A549 (cell line): Measurements from ENCODE around the gene FOXD3. TPM values are rescaled to one million over a fixed set of nuclear protein-coding genes. Genes with fewer than 3 reads are reported as not detected.

Experiments used
- ATAC-seq, 2 experiments: fragments of 200-7000 bp in 1 of 2; fragments of >200 bp in 1 of 2; cut with Nextera tagmentation in 1 of 2; cut with Tn5 transposase in 1 of 2; 3 replicates each; pipeline versions ENCODE4 v1.8.0 to v1.9.1; 2018 to 2020; ENCODE audit warnings: mild to moderate bottlenecking in 1 of 2, moderate library complexity in 1 of 2
- CTCF ChIA-PET: fragments of 300-600 bp; sonication (Branson Sonifier 250); formaldehyde crosslinking; extraction: SDS; loops from one replicate; lab custom pipeline; 2021; ENCODE audit warnings: antibody characterized with exemption, inconsistent platforms; lab: Yijun Ruan, JAX
- POLR2A ChIA-PET: fragments of 350-600 bp; formaldehyde crosslinking; extraction: SDS; loops from one replicate; lab custom pipeline; 2021; ENCODE audit warnings: antibody characterized with exemption, inconsistent platforms; lab: Yijun Ruan, JAX
- DNase-seq, 2 experiments: peaks; one replicate each; pipeline versions ENCODE4 v3.0.0 to v3.0.0-alpha.2; 2011 to 2016; ENCODE audit warnings: low read depth in 1 of 2, low spot score in 1 of 2
- FAIRE-seq: peaks from 2 replicates; lab custom pipeline; 2011; peaks lifted over from hg19 to GRCh38; lab: Jason Lieb, UNC
- H3K27ac ChIP-seq, 2 experiments: fragments of >200 bp; sonication (Bioruptor Twin); formaldehyde crosslinking; 3 replicates each; pipeline ENCODE4 v1.5.1; 2016 to 2017
- H3K4me1 ChIP-seq: fragments of >200 bp; sonication (Bioruptor Twin); formaldehyde crosslinking; 3 replicates; pipeline ENCODE4 v1.6.1; 2016
- H3K4me2 ChIP-seq: fragments of >200 bp; sonication (Bioruptor Twin); formaldehyde crosslinking; 3 replicates; pipeline ENCODE4 v1.6.1; 2016
- H3K4me3 ChIP-seq: fragments of >200 bp; sonication (Bioruptor Twin); formaldehyde crosslinking; 3 replicates; pipeline ENCODE4 v1.5.1; 2016
- H3K9me3 ChIP-seq: fragments of >200 bp; sonication (Bioruptor Twin); formaldehyde crosslinking; 3 replicates; pipeline ENCODE4 v1.6.1; 2016
- CEBPB ChIP-seq, 2 experiments: fragments of >200 bp in 1 of 2; sonication (Bioruptor Twin) in 1 of 2; formaldehyde crosslinking in 1 of 2; IDR thresholded peaks; 2 replicates each; pipeline ENCODE4 v1.6.1; 2012 to 2016
- CHD4 ChIP-seq: fragments of 200-600 bp; sonication (generic); IDR thresholded peaks from 2 replicates; pipeline ENCODE4 v1.6.1; 2016; ENCODE audit warnings: antibody characterized with exemption, mild to moderate bottlenecking, borderline replicate concordance
- EP300 ChIP-seq, 2 experiments: fragments of >200 bp; sonication (Bioruptor Twin); formaldehyde crosslinking; IDR thresholded peaks; 2 replicates in 1 of 2; 3 replicates in 1 of 2; pipeline ENCODE4 v1.6.1; 2016 to 2017
- ESRRA ChIP-seq: fragments of 150-350 bp; IDR thresholded peaks from 2 replicates; pipeline ENCODE4 v1.6.1; 2014; ENCODE audit warnings: mild to moderate bottlenecking, low read length, borderline replicate concordance
- FOSL2 ChIP-seq, 2 experiments: fragments of 450-650 bp in 1 of 2; fragments of >200 bp in 1 of 2; sonication (Bioruptor Twin) in 1 of 2; formaldehyde crosslinking; IDR thresholded peaks; 2 replicates each; pipeline versions ENCODE4 v1.5.0 to v1.6.1; 2016 to 2020; ENCODE audit warnings: mild to moderate bottlenecking in 1 of 2, moderate library complexity in 1 of 2
- GATA3 ChIP-seq: IDR thresholded peaks from 2 replicates; pipeline ENCODE4 v1.6.1; 2012; ENCODE audit warnings: borderline replicate concordance
- HDAC2 ChIP-seq: fragments of 200-600 bp; sonication (generic); IDR thresholded peaks from 2 replicates; pipeline ENCODE4 v1.6.1; 2016
- HEYL ChIP-seq: fragments of 250-450 bp; sonication (Bioruptor Pico); IDR thresholded peaks from 2 replicates; pipeline ENCODE4 v1.8.0; 2021; ENCODE audit warnings: mild to moderate bottlenecking, moderate library complexity
- KDM1A ChIP-seq: fragments of 200-600 bp; sonication (generic); IDR thresholded peaks from 2 replicates; pipeline ENCODE4 v1.6.1; 2016; ENCODE audit warnings: low read depth, mild to moderate bottlenecking
- MYC ChIP-seq: IDR thresholded peaks from 2 replicates; pipeline ENCODE4 v1.6.1; 2012; ENCODE audit warnings: mild to moderate bottlenecking, inconsistent platforms, low read length, improper control_type of control experiment, borderline replicate concordance
- PHF8 ChIP-seq: fragments of 200-600 bp; sonication (generic); IDR thresholded peaks from 2 replicates; pipeline ENCODE4 v1.6.1; 2016; ENCODE audit warnings: low read depth, mild to moderate bottlenecking, antibody characterized with exemption, moderate library complexity, borderline replicate concordance
- POLR2AphosphoS2 ChIP-seq: conservative IDR thresholded peaks from 2 replicates; pipeline ENCODE4 v1.6.1; 2012; ENCODE audit warnings: low read length, improper control_type of control experiment, inconsistent platforms
- RAD21 ChIP-seq, 2 experiments: fragments of >200 bp in 1 of 2; sonication (Bioruptor Twin) in 1 of 2; formaldehyde crosslinking in 1 of 2; IDR thresholded peaks in 1 of 2; conservative IDR thresholded peaks in 1 of 2; 2 replicates in 1 of 2; 3 replicates in 1 of 2; pipeline ENCODE4 v1.6.1; 2012 to 2018; ENCODE audit warnings: inconsistent platforms in 1 of 2
- RARB ChIP-seq: fragments of 250-450 bp; sonication (Bioruptor Pico); IDR thresholded peaks from 2 replicates; pipeline ENCODE4 v1.8.0; 2021; ENCODE audit warnings: mild to moderate bottlenecking, moderate library complexity
- RCOR1 ChIP-seq: fragments of 150-350 bp; IDR thresholded peaks from 2 replicates; pipeline ENCODE4 v1.6.1; 2014; ENCODE audit warnings: antibody characterized with exemption, low read length, low read depth
- TFCP2L1 ChIP-seq: fragments of 250-450 bp; sonication (Bioruptor Pico); IDR thresholded peaks from 2 replicates; pipeline ENCODE4 v1.5.0; 2021; ENCODE audit warnings: mild to moderate bottlenecking
- ZC3H11A ChIP-seq: fragments of 450-650 bp; IDR thresholded peaks from 2 replicates; pipeline ENCODE4 v1.6.1; 2014; ENCODE audit warnings: antibody characterized with exemption, mild to moderate bottlenecking
- WGBS: methylation state at CpG from one replicate; pipeline ENCODE4 v1.1.6; 2017; ENCODE audit errors: missing lambda C conversion rate; 5-methylcytosine and 5-hydroxymethylcytosine counted together
- polyA plus RNA-seq, 4 experiments: library from polyadenylated mRNA; depleted of rRNA in 3 of 4; stranded (reverse); fragments of >200 nt; fragmentation: RNase III in 1 of 4; extraction: RNeasy Plus Mini Kit Qiagen cat#74134 plus additional on column Dnase treatment in 1 of 4; gene quantifications; 2 replicates in 3 of 4; 3 replicates in 1 of 4; pipeline ENCODE4 v1.2.3, GENCODE V29; 2011 to 2017
- TF ChIP-seq, protein P1 (sequence below): fragments of >200 bp; sonication (Bioruptor Twin); formaldehyde crosslinking; IDR thresholded peaks from 2 replicates; pipeline ENCODE4 v1.6.1; 2016
- TF ChIP-seq, protein P2 (sequence below): fragments of 250-450 bp; sonication (Bioruptor Pico); IDR thresholded peaks from 2 replicates; pipeline ENCODE4 v1.5.0; 2020; ENCODE audit warnings: low read depth, mild to moderate bottlenecking, moderate library complexity
- TF ChIP-seq, protein P3 (sequence below): fragments of >200 bp; sonication (Bioruptor Twin); formaldehyde crosslinking; IDR thresholded peaks from 3 replicates; pipeline ENCODE4 v1.6.1; 2016
- TF ChIP-seq, protein P4 (sequence below): fragments of 150-350 bp; IDR thresholded peaks from 2 replicates; pipeline ENCODE4 v1.6.1; 2014; ENCODE audit warnings: low read depth, mild to moderate bottlenecking, low read length
- TF ChIP-seq, protein P5 (sequence below): fragments of 450-650 bp; IDR thresholded peaks from 2 replicates; pipeline ENCODE4 v1.6.1; 2014; ENCODE audit warnings: antibody characterized with exemption

The FOXD3 gene
- polyA plus RNA-seq, 2 of the 4 experiments (the other 2 are of a cell fraction): 0.09 to 0.34 TPM

DNA sequence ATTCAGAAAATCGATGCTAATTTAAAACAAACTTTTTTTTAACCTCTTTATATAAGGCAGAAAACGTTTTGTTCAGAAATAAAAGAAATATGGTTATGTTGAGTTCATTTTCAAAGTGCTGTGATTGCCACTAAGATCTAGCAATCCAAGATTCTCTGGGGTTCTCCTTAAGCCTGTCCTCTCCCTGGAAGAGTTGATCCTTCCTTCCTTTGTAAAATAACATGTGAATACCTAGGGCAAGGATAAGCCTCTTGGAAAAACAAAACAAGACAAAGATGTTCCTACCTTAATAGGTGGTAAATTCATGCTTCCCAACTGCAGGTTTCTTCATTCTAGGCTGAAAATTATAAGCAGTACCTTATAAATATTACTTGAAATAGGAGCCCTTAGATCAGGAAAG is 18.0 kb upstream of the FOXD3 start:
- Histone ChIP-seq H3K9me3 (peaks cover 8% of the 10 kb centered on the region; the same call in 1 of the 3 replicates), H3K27ac (no peak overlapping the region), H3K4me2 (no peak overlapping the region), H3K4me3 (no peak overlapping the region), H3K4me1 (no peaks in the 10 kb centered on the region)
- ATAC-seq: no peak
- TF ChIP-seq, protein P1, sequence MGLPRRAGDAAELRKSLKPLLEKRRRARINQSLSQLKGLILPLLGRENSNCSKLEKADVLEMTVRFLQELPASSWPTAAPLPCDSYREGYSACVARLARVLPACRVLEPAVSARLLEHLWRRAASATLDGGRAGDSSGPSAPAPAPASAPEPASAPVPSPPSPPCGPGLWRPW: no peak
- TF ChIP-seq HDAC2: no peak
- TF ChIP-seq CHD4: no peak
- TF ChIP-seq, protein P2, sequence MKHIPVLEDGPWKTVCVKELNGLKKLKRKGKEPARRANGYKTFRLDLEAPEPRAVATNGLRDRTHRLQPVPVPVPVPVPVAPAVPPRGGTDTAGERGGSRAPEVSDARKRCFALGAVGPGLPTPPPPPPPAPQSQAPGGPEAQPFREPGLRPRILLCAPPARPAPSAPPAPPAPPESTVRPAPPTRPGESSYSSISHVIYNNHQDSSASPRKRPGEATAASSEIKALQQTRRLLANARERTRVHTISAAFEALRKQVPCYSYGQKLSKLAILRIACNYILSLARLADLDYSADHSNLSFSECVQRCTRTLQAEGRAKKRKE (CRISPR knock-in tag): no peak
- TF ChIP-seq, protein P3, sequence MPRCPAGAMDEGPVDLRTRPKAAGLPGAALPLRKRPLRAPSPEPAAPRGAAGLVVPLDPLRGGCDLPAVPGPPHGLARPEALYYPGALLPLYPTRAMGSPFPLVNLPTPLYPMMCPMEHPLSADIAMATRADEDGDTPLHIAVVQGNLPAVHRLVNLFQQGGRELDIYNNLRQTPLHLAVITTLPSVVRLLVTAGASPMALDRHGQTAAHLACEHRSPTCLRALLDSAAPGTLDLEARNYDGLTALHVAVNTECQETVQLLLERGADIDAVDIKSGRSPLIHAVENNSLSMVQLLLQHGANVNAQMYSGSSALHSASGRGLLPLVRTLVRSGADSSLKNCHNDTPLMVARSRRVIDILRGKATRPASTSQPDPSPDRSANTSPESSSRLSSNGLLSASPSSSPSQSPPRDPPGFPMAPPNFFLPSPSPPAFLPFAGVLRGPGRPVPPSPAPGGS: no peak
- no peak for TF ChIP-seq KDM1A
- TF ChIP-seq RAD21 (conservative IDR thresholded peaks at IDR 0.05 in 1 of 2, IDR thresholded peaks at IDR 0.05 in 1 of 2): no peak
- TF ChIP-seq HEYL (CRISPR knock-in tag): no peak
- no peak for TF ChIP-seq FOSL2 (IDR thresholded peaks at IDR 0.05)
- no peak for TF ChIP-seq FOSL2 (CRISPR knock-in tag; IDR thresholded peaks at IDR 0.05)
- TF ChIP-seq TFCP2L1 (CRISPR knock-in tag): no peak
- no peak for TF ChIP-seq EP300 (IDR thresholded peaks at IDR 0.05)
- TF ChIP-seq GATA3: no peak
- no peak for FAIRE-seq
- CTCF ChIA-PET: no interaction called here
- no peak for DNase-seq
- 6% methylated on average over 2 of the region's 2 CpGs for WGBS
- POLR2A ChIA-PET: no interaction called here

DNA sequence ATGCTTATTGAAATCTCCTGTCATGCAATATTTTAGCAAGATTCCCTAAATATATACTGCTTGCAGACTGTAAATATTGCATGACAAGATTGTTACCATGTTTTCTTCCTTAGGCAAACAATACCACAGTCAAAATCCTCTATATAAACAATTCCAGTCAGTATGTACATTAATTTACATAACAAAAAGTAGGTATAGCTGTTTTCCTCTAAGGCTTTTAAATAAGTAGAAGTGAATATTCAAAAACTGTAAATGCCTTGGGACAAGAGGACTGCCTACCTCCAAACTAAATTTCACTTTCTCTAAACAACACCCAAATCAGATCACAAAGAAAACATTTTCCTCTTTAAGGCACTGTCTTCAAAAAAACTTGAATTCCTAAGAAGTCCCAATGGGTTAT is 17.3 kb upstream of the FOXD3 start:
- Histone ChIP-seq H3K27ac (no peak overlapping the region), H3K4me2 (no peak overlapping the region), H3K4me1 (no peaks in the 10 kb centered on the region), H3K9me3 (peaks cover 8% of the 10 kb centered on the region; the same call in 1 of the 3 replicates), H3K4me3 (no peak overlapping the region)
- POLR2A ChIA-PET: no interaction called here
- DNase-seq (no peak), ATAC-seq (no peak), FAIRE-seq (no peak)
- CTCF ChIA-PET: no interaction called here
- TF ChIP-seq RCOR1 (no peak), CHD4 (no peak), RARB (CRISPR knock-in tag) (no peak), PHF8 (no peak), HDAC2 (no peak), MYC (no peak), RAD21 (conservative IDR thresholded peaks at IDR 0.05 in 1 of 2, IDR thresholded peaks at IDR 0.05 in 1 of 2) (no peak), ESRRA (no peak)
- TF ChIP-seq, protein P1: no peak
- TF ChIP-seq, protein P4, sequence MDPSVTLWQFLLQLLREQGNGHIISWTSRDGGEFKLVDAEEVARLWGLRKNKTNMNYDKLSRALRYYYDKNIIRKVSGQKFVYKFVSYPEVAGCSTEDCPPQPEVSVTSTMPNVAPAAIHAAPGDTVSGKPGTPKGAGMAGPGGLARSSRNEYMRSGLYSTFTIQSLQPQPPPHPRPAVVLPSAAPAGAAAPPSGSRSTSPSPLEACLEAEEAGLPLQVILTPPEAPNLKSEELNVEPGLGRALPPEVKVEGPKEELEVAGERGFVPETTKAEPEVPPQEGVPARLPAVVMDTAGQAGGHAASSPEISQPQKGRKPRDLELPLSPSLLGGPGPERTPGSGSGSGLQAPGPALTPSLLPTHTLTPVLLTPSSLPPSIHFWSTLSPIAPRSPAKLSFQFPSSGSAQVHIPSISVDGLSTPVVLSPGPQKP: no peak

DNA sequence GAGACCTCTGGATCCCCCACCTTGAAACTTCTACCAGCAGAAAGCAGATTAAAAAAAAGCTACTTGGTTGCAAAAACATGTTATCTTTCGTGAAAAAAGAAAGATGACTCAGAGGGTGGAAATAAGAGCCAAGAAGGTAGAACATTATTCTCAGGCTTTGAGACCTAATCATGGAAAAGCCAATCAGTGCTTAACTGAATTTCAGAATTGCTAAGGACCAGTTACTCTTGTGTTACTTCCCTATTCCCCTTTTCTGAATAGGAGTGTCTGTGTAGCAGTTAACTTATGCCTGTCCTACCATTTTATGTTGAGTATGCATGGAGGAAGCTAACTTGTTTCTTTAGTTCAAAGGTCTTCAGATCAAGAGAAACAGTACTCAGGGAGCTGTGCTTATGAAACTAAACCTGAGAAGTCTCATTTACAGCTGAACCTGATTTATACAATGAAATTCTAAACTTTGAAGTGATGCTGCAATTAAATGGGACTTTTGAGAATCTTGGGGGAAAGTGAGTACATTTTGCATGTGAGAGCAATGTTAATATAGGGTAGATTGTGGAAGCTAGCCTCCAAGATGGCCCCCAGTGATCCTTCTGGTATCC is 15.1 kb upstream of the FOXD3 start:
- WGBS: 0% methylated on average over 1 of the region's 1 CpG
- ATAC-seq: no peak
- Histone ChIP-seq H3K27ac (no peak overlapping the region), H3K4me2 (no peak overlapping the region), H3K4me1 (no peaks in the 10 kb centered on the region), H3K9me3 (peaks cover 8% of the 10 kb centered on the region; the same call in 1 of the 3 replicates), H3K4me3 (no peak overlapping the region)
- CTCF ChIA-PET: no interaction called here
- no peak for FAIRE-seq
- TF ChIP-seq POLR2AphosphoS2 (no peak), KDM1A (no peak), PHF8 (no peak), ZC3H11A (no peak), CEBPB (IDR thresholded peaks at IDR 0.05) (no peak), CHD4 (no peak)
- TF ChIP-seq, protein P5, sequence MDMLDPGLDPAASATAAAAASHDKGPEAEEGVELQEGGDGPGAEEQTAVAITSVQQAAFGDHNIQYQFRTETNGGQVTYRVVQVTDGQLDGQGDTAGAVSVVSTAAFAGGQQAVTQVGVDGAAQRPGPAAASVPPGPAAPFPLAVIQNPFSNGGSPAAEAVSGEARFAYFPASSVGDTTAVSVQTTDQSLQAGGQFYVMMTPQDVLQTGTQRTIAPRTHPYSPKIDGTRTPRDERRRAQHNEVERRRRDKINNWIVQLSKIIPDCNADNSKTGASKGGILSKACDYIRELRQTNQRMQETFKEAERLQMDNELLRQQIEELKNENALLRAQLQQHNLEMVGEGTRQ: no peak
- POLR2A ChIA-PET: no interaction called here
- DNase-seq: no peak
